NCI-H2081 (cell line): Measurements from ENCODE around the gene NAT10.
"Not testable (repeated sequence)": the region's sequence is repeated elsewhere in the genome, so short reads cannot be mapped to it uniquely, and the experiment has no call there.

Experiments
- DNase-seq, 2 experiments: peaks; one replicate each; lab custom pipeline; 2025; lab: John Stamatoyannopoulos, UW

Gene NAT10

GRCh38 chr11:34105079-34105956, at the start of gene NAT10:
Gene NAT10, plus strand, starts transcription at chr11:34105629. Its CDS starts 2,597 bp downstream, at chr11:34108226.
- peak; percentile 94 to 99 for DNase-seq

DNA sequence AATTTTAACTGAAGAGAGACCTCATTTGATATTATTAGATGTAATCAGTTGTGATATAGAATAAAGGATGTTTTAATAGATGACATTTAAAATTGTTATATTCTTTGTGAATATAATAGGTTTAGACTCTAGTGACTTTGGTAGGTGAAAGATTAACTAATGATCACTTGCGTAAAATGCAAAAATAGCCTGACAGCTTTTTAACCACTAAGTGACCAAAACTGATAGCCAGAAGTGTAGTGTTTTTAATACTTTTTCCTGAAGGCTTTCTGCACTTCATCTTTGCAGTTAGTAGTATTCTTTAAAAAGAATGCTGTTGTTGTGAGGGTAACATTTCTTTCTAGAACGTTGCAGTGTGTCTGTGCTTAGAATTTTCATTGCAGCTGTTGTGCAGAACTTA, 48.8 kb upstream of the NAT10 start:
- no peak for DNase-seq

DNA sequence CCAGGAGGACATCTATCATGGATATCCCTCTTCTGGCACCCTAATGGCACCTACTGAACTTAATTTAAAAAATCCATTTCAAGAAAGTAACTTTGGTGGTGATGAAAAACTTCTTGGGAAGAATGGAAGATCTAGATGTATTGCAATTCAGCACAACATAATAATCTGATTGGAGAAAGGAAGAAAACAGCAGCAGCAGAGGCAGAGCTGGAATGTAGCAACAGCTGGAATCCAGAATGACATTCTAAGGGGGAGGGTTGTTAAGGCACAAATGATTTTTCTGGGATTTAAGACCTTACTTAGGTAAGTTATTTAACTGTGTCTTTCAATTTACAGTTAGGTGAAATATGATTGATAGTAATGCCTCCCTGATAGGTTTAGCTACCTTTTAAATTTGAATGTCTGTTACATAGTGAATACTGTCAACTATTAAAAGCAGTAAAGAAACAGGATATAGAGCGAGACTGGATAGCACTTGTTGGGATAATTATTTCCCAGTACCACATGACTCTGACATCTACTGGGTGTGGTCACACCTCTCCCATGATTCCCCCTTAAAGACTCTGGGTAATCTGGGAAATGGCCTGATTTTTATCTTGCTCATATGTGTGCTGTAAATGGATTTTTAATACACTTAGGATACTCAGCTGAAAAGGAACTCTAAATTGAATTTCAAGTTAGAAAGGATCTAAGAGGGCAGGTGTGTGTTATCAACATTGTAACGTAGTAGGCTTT, 42.2 kb upstream of the NAT10 start:
- no peak for DNase-seq

GRCh38 chr11:34064291-34064690, 41.1 kb upstream of the NAT10 start:
- no peak for DNase-seq

- DNase-seq = no peak
Measured at GRCh38 chr11:34065505-34066203, 39.8 kb upstream of the NAT10 start.

DNA sequence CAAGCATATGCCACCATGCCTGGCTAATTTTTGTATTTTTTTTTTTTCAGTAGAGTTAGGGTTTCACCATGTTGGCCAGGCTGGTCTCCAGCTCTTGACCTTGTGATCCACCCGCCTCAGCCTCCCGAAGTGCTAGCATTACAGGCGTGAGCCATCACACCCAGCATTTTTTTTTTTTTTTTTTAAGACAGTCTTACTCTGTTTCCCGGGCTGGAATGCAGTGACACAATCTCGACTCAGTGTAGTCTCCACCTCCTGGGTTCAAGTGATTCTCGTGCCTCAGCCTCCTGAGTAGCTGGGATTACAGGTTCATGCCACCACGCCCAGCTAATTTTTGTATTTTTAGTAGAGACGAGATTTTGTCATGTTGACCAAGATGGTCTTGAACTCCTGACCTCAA, 38.7 kb upstream of the NAT10 start:
- not testable (repeated sequence) for DNase-seq

DNA sequence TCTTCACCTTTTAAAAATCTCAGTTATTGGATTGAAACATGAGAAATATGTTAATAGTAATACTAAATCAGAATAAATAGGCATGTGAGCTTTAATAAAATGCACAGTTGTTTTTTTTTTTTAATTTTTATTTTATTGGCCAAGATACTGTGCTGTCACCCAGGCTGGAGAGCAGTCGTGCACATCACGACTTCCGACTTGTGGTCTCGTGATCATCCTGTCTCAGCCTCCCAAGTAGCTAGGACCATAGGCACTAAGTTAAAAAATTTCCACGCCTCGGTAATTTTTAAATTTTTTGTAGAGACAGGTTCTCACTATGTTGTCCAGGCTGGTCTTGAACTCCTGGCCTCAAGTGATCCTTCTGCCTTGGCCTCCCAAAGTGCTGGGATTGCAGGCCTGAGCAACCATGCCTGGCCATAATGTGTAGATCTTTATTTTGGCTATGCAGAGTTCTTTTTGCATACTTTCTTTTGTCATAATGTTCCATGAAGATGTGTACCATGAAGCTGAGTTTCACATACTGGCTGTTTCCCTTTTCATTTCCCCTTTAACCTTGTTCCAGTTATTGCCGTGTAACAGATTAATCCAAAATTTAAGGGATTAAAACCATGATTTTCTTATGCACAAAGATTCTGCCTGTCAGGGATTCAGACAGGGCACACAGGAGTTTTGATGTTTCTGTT, 37.9 kb upstream of the NAT10 start:
- DNase-seq = no peak

GRCh38 chr11:34068111-34068510, 37.3 kb upstream of the NAT10 start:
- no peak for DNase-seq

DNA sequence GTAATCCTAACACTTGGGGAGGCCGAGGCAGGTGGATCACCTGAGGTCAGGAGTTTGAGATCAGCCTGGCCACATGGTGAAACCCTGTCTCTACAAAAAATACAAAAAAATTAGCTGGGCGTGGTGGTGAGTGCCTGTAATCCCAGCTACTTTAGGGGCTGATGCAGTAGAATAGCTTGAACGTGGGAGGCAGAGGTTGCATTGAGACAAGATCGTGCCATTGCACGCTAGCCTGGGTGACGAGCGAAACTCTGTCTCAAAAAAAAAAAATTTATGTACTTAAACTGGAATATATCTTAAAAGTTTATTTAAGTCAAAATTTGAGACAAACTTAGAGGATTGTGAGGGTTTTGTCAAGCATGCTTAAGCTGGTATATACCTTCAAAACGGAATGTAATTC, 34.1 kb upstream of the NAT10 start:
- not testable (repeated sequence) for DNase-seq

DNA sequence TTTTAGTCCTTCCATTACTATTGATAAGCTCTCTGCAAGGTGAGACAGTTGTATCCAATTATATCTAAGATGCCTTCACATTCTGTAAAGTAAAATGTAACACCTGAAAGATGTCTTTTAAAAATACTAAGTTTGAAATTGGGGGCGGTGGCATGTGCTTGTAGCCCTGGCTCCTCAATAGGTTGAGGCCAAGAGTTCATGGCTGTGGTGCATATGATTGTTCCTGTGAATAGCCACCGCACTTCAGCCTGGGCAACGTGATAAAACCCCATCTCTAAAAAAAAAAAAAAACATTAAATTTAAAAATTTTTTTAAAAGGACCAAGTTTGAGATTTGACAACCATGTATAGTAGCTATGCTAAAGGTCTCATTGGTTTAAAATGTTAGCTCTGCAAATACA, 33.4 kb upstream of the NAT10 start:
- DNase-seq = no peak

GRCh38 chr11:34072832-34073231, 32.6 kb upstream of the NAT10 start:
- DNase-seq = no peak

GRCh38 chr11:34074391-34074790, 31.0 kb upstream of the NAT10 start:
- DNase-seq = no peak

- no peak for DNase-seq
Measured at GRCh38 chr11:34075178-34075820, 30.1 kb upstream of the NAT10 start.

DNA sequence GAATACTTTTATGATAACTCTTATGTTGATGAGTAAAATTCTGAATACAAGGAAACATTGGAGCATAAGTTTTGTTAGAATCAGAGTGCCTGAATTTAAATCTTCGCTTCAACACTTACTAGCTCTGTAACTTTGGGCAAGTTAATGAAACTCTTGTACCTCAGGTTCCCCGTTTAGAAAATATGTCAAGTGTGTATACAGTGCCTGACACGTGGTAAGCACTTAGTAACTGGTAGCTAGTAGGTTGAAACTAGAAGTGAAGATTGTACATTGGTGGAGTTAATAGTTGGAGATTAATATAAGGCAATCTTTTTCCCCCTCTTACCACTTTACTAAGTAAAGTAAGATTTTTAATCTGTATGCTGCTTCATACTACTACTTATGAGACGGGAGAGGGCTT, 24.8 kb upstream of the NAT10 start:
- DNase-seq = no peak

DNA sequence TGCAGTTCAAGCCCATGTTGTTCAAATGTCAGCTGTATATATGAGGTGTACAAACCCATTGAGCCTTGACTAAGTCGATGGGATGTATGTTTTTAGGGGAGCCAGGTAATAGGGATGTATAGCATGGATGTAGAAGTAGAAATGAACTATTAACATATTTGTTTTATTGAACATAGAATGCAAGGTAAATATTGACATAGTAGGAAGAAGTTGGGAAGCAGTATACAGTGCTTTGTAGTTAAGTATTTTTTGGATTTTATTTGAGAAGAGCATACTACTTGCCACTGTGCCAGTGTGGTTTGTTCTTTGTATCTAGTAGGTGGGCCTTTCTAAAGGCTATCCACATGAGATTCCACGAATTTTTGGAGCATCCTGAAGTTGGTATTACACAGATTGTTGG, 20.8 kb upstream of the NAT10 start:
- DNase-seq = no peak

DNA sequence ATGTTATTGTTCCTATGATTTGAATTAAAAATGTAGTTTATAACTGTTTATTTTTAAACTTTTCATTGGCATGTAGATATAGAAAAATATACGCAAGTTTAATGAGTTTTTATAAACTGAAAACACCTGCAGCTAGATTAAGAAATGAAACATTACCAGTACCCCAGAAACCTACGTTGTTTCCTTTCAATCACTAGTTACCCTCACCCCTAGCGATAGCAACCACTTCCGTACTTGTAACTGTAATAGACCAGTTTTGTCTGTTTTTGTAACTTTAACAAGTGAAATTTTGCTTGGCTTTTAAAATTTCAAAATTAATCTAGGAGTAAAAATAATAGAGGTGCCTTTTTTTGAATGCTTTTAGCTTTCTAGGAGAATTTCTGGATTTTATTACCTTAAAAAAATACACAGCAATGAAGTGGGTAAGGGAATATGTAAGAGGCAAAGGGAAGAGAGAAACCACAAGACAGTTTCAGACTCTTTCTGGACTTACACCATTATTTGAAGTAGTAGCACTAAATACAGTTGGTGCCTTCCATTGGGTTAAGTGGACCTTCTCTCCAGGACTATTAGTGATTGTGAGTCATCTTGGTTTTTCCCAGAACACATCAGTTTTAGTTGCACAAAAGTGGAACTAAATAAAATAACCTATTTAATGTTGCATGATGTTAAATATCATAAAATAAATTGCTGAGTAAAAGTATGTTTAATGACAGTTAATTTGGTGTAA, 18.7 kb upstream of the NAT10 start:
- DNase-seq = no peak

GRCh38 chr11:34091825-34092224, 13.6 kb upstream of the NAT10 start:
- DNase-seq = no peak

GRCh38 chr11:34094900-34095299, 10.5 kb upstream of the NAT10 start:
- not testable (repeated sequence) for DNase-seq

GRCh38 chr11:34098813-34099212, 6.6 kb upstream of the NAT10 start:
- no peak for DNase-seq

- no peak for DNase-seq
Measured at GRCh38 chr11:34104680-34105078, 750 bp upstream of the NAT10 start.

DNA sequence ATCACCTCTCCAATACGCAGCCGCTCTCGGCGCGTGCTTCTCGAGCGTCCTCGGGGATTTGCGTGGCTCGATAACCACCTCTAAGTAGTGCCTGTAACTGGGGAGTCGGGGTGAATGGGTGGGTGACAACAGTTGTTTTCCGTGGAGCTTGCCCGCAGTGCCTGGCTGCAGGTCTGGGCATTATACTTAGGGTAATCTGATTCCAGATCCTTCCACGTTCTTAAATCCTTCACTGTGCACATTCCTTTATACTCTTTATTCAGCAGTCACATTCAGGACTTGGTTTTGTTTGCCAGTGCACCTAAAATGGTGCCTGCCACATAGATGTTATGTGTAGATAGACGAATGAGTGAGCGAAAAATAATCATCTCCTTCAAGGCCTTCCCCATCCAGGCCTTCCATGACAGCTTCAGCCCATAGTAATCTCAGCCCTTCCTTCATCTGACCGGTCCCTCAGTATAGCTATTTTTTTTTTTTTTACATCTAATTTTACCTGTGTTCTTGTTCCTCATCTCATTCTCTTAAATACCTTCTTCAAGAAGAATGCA, 602 bp downstream of the NAT10 start:
- no peak for DNase-seq
